ENCODE measurements around the gene FAM53B.

- TF ChIP-seq, protein P1, sequence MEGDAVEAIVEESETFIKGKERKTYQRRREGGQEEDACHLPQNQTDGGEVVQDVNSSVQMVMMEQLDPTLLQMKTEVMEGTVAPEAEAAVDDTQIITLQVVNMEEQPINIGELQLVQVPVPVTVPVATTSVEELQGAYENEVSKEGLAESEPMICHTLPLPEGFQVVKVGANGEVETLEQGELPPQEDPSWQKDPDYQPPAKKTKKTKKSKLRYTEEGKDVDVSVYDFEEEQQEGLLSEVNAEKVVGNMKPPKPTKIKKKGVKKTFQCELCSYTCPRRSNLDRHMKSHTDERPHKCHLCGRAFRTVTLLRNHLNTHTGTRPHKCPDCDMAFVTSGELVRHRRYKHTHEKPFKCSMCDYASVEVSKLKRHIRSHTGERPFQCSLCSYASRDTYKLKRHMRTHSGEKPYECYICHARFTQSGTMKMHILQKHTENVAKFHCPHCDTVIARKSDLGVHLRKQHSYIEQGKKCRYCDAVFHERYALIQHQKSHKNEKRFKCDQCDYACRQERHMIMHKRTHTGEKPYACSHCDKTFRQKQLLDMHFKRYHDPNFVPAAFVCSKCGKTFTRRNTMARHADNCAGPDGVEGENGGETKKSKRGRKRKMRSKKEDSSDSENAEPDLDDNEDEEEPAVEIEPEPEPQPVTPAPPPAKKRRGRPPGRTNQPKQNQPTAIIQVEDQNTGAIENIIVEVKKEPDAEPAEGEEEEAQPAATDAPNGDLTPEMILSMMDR (IDR thresholded peaks at IDR 0.05), result no peak
- no peak for TF ChIP-seq ZFX (IDR thresholded peaks at IDR 0.05; ENCODE audit: borderline replicate concordance)
Measured at GRCh38 chr10:124658591-124659242, 85.5 kb downstream of the FAM53B start.

Measured in 22Rv1 (cell line).